Prostate gland (tissue), 2 donors: ENCODE results near the gene LMTK3.

Source experiments
- POLR2A ChIP-seq: fragments of 450-650 bp; IDR thresholded peaks from one replicate; pipeline ENCODE4 v1.6.1; 2016; ENCODE audit warnings: antibody characterized with exemption, mild to moderate bottlenecking
- TF ChIP-seq, protein P1 (sequence below), 4 experiments: fragments of 200-600 bp in 2 of 4; fragments of 450-650 bp in 2 of 4; sonication (generic) in 2 of 4; IDR thresholded peaks; 1 replicate in 3 of 4; 2 replicates in 1 of 4; pipeline ENCODE4 v1.5.1; 2016 to 2019; ENCODE audit warnings: antibody characterized with exemption in 4 of 4, mild to moderate bottlenecking in 2 of 4, moderate library complexity in 2 of 4

DNA sequence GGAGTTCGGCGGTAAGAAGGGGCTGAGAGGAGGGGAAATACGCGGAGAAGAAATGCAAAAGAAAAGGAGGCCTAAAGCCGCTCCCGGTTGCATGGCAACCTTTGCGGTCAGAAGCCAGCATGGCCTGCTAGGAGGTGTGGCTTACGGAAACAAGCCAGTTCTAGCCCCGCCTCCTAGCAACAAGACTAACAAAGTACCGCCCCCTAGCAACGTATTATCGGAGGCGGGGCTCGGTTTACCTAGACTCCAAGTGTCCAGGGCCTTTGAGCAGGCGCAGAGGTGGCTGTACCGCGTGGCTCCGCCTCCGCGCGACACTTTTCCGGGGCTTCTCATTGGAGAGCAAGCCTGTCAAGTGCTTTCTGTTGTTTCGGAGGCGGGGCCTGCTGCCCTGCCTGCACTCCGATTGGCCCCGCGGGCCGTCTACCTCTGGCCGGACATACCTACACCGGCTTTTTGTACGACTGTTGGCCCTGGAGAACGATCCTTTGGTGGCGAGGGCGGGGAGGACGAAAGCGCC is 42.8 kb downstream of the LMTK3 start:
- TF ChIP-seq, protein P1, sequence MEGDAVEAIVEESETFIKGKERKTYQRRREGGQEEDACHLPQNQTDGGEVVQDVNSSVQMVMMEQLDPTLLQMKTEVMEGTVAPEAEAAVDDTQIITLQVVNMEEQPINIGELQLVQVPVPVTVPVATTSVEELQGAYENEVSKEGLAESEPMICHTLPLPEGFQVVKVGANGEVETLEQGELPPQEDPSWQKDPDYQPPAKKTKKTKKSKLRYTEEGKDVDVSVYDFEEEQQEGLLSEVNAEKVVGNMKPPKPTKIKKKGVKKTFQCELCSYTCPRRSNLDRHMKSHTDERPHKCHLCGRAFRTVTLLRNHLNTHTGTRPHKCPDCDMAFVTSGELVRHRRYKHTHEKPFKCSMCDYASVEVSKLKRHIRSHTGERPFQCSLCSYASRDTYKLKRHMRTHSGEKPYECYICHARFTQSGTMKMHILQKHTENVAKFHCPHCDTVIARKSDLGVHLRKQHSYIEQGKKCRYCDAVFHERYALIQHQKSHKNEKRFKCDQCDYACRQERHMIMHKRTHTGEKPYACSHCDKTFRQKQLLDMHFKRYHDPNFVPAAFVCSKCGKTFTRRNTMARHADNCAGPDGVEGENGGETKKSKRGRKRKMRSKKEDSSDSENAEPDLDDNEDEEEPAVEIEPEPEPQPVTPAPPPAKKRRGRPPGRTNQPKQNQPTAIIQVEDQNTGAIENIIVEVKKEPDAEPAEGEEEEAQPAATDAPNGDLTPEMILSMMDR (IDR thresholded peaks at IDR 0.05) = peak in 1 of 4 experiments; percentile 33
- no peak for TF ChIP-seq POLR2A
